ENCODE data around the gene CHMP4A.
A peak's percentile ranks its signal among the peaks of the same experiment; 100 is the strongest.
"Not testable (repeated sequence)": the region's sequence is repeated elsewhere in the genome, so short reads cannot be mapped to it uniquely, and the experiment has no call there.

Gene CHMP4A

GRCh38 chr14:24246765-24247212 lies 33.5 kb upstream of the CHMP4A start:
- DNase-seq (ENCODE audit: low read depth), result no peak

- not testable (repeated sequence) for DNase-seq (ENCODE audit: low read depth)
Measured at GRCh38 chr14:24245350-24245749, 32.1 kb upstream of the CHMP4A start.

GRCh38 chr14:24243336-24243836 lies 30.1 kb upstream of the CHMP4A start:
- no peak for DNase-seq (ENCODE audit: low read depth)

GRCh38 chr14:24241829-24242443 lies 28.6 kb upstream of the CHMP4A start:
- DNase-seq (ENCODE audit: low read depth), result peak; percentile 90

- DNase-seq (ENCODE audit: low read depth), result no peak
Measured at GRCh38 chr14:24240110-24240918, 27.0 kb upstream of the CHMP4A start.

- no peak for DNase-seq (ENCODE audit: low read depth)
Measured at GRCh38 chr14:24238527-24239037, 25.3 kb upstream of the CHMP4A start.

GRCh38 chr14:24238123-24238522 lies 24.8 kb upstream of the CHMP4A start:
- DNase-seq (ENCODE audit: low read depth), result no peak

- no peak for DNase-seq (ENCODE audit: low read depth)
Measured at GRCh38 chr14:24237463-24237955, 24.2 kb upstream of the CHMP4A start.

GRCh38 chr14:24236689-24237462 lies 23.6 kb upstream of the CHMP4A start:
- no peak for DNase-seq (ENCODE audit: low read depth)

- DNase-seq (ENCODE audit: low read depth), result no peak
Measured at GRCh38 chr14:24235804-24236688, 22.8 kb upstream of the CHMP4A start.

- no peak for DNase-seq (ENCODE audit: low read depth)
Measured at GRCh38 chr14:24234095-24235005, 21.1 kb upstream of the CHMP4A start.

GRCh38 chr14:24233538-24233866 lies 20.2 kb upstream of the CHMP4A start:
- no peak for DNase-seq (ENCODE audit: low read depth)

- DNase-seq (ENCODE audit: low read depth), result no peak
Measured at GRCh38 chr14:24232645-24233537, 19.6 kb upstream of the CHMP4A start, which contains the start of gene GMPR2. Gene GMPR2 (plus strand): TSS chr14:24232929. CDS start chr14:24233254, 325 bp downstream.

GRCh38 chr14:24232121-24232644 lies 18.9 kb upstream of the CHMP4A start, which contains the start of gene NEDD8:
Gene NEDD8 (minus strand): TSS chr14:24232367. CDS start chr14:24232267, 100 bp downstream.
- DNase-seq (ENCODE audit: low read depth), result peak; percentile 79

- DNase-seq (ENCODE audit: low read depth), result no peak
Measured at GRCh38 chr14:24231263-24232120, 18.2 kb upstream of the CHMP4A start.

- DNase-seq (ENCODE audit: low read depth), result no peak
Measured at GRCh38 chr14:24228902-24229301, 15.6 kb upstream of the CHMP4A start.

GRCh38 chr14:24226473-24226872 lies 13.2 kb upstream of the CHMP4A start:
- no peak for DNase-seq (ENCODE audit: low read depth)
